CD4-positive, alpha-beta T cell (primary cell): ENCODE measurements around the gene CEP250. TPM values are rescaled to one million over a fixed set of nuclear protein-coding genes. Genes with fewer than 3 reads are reported as not detected.

ENCODE experiments used
- ATAC-seq: fragments of 200-7000 bp; cut with Tn5 transposase; one replicate; pipeline ENCODE4 v1.10.0; 2022; ENCODE audit warnings: mild to moderate bottlenecking; ENCODE audit not compliant: poor library complexity
- CTCF ChIA-PET: fragments of 350-600 bp; sonication (Branson Sonifier 250); formaldehyde crosslinking; loops from one replicate; lab custom pipeline; 2021; ENCODE audit warnings: antibody characterized with exemption, inconsistent platforms; lab: Charles Lee
- POLR2A ChIA-PET: fragments of 350-600 bp; sonication (Branson Sonifier 250); formaldehyde crosslinking; loops from one replicate; lab custom pipeline; 2021; ENCODE audit warnings: antibody characterized with exemption, inconsistent platforms; lab: Charles Lee
- DNase-seq, 14 experiments: peaks; one replicate each; pipeline ENCODE4 v3.0.0-alpha.2; 2013 to 2020; ENCODE audit warnings: mixed read lengths in 2 of 14
- H3K27ac ChIP-seq, 2 donors: one replicate each; pipeline versions ENCODE4 v1.5.1 to v1.7.0; 2013; ENCODE audit warnings: low read length in 2 of 2, low read depth in 1 of 2, mild to moderate bottlenecking in 1 of 2
- H3K27me3 ChIP-seq, 2 experiments: 1 replicate in 1 of 2; 2 replicates in 1 of 2; pipeline versions ENCODE4 v1.6.1 to v1.7.0; 2013; ENCODE audit warnings: low read length in 2 of 2, control low read depth in 1 of 2, mild to moderate bottlenecking in 1 of 2, moderate library complexity in 1 of 2; ENCODE audit not compliant: insufficient read depth in 2 of 2, control insufficient read depth in 1 of 2
- H3K36me3 ChIP-seq: one replicate; pipeline ENCODE4 v1.6.1; 2013; ENCODE audit warnings: low read length, control low read depth; ENCODE audit not compliant: insufficient read depth
- H3K4me1 ChIP-seq: one replicate; pipeline ENCODE4 v1.6.1; 2013; ENCODE audit warnings: low read length, control low read depth; ENCODE audit not compliant: insufficient read depth
- H3K4me3 ChIP-seq: one replicate; pipeline ENCODE4 v1.5.1; 2013; ENCODE audit warnings: mild to moderate bottlenecking, low read length, moderate library complexity
- H3K9me3 ChIP-seq, 2 experiments: 1 replicate in 1 of 2; 2 replicates in 1 of 2; pipeline versions ENCODE4 v1.6.1 to v1.7.0; 2013; ENCODE audit warnings: low read length in 2 of 2, mild to moderate bottlenecking in 2 of 2, control low read depth in 1 of 2, moderate library complexity in 1 of 2; ENCODE audit not compliant: control insufficient read depth in 1 of 2, insufficient read depth in 1 of 2
- H3K27ac Mint-ChIP-seq: one replicate; pipeline ENCODE4 v1.8.0; 2020; ENCODE audit warnings: mixed read lengths
- H3K27me3 Mint-ChIP-seq: one replicate; pipeline ENCODE4 v1.8.0; 2021; ENCODE audit warnings: mixed read lengths
- H3K36me3 Mint-ChIP-seq: one replicate; pipeline ENCODE4 v1.8.0; 2021; ENCODE audit warnings: low read depth, mixed read lengths
- H3K4me1 Mint-ChIP-seq: one replicate; pipeline ENCODE4 v1.8.0; 2021; ENCODE audit warnings: low read depth, mixed read lengths
- H3K4me3 Mint-ChIP-seq: one replicate; pipeline ENCODE4 v1.8.0; 2020; ENCODE audit warnings: mild to moderate bottlenecking, mixed read lengths
- H3K9me3 Mint-ChIP-seq: one replicate; pipeline ENCODE4 v1.8.0; 2020; ENCODE audit warnings: mixed read lengths
- intact Hi-C, 2 experiments: fragments of 100-400 bp; cut with DNase I in 1 of 2; cut with micrococcal nuclease in 1 of 2; formaldehyde crosslinking; loops; one replicate each; pipeline versions ENCODE4 v1.15.1 to v1.9.0; 2023 to 2025; cut with DNase I, micrococcal nuclease
- total RNA-seq, 174 experiments: library from RNA in 2 of 174; stranded (reverse) in 2 of 174; gene quantifications; one replicate each; pipeline ENCODE4 v1.2.3 and lab custom pipeline; 2021 to 2026
- TF ChIP-seq, protein P1 (sequence below): fragments of 200-600 bp; IDR thresholded peaks from one replicate; pipeline ENCODE4 v1.8.0; 2022; ENCODE audit warnings: antibody characterized with exemption, mild to moderate bottlenecking

Gene CEP250
- total RNA-seq, 2 experiments from 2014 or later = 27.6 to 33.1 TPM

DNA sequence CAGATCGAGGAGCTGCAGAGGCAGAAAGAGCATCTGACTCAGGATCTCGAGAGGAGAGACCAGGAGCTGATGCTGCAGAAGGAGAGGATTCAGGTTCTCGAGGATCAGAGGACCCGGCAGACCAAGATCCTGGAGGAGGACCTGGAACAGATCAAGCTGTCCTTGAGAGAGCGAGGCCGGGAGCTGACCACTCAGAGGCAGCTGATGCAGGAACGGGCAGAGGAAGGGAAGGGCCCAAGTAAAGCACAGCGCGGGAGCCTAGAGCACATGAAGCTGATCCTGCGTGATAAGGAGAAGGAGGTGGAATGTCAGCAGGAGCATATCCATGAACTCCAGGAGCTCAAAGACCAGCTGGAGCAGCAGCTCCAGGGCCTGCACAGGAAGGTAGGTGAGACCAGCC, 47.9 kb downstream of the CEP250 start:
- CTCF ChIA-PET = no interaction called here
- H3K4me1 Mint-ChIP-seq = peaks cover 26% of the 10 kb centered on the region
- peaks cover 94% of the 10 kb centered on the region for H3K36me3 ChIP-seq

DNA sequence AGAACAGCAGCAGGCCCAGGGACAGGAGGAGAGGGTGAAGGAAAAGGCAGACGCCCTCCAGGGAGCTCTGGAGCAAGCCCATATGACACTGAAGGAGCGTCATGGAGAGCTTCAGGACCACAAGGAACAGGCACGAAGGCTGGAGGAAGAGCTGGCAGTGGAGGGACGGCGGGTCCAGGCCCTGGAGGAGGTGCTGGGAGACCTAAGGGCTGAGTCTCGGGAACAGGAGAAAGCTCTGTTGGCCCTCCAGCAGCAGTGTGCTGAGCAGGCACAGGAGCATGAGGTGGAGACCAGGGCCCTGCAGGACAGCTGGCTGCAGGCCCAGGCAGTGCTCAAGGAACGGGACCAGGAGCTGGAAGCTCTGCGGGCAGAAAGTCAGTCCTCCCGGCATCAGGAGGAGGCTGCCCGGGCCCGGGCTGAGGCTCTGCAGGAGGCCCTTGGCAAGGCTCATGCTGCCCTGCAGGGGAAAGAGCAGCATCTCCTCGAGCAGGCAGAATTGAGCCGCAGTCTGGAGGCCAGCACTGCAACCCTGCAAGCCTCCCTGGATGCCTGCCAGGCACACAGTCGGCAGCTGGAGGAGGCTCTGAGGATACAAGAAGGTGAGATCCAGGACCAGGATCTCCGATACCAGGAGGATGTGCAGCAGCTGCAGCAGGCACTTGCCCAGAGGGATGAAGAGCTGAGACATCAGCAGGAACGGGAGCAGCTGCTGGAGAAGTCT, 48.6 kb downstream of the CEP250 start:
- CTCF ChIA-PET = no interaction called here
- Histone ChIP-seq H3K9me3 (no peaks in the 10 kb centered on the region), H3K4me1 (peaks cover 16% of the 10 kb centered on the region), H3K27ac (no peak overlapping the region), H3K27me3 (no peaks in the 10 kb centered on the region), H3K4me3 (no peak overlapping the region), H3K36me3 (peaks cover 94% of the 10 kb centered on the region)
- no peak for ATAC-seq
- POLR2A ChIA-PET = interaction anchor here (1.1 to 1.3 kb wide), 2 partner anchors 12 to 47 kb away, joined by 3 read pairs; no protein-coding TSS in a partner anchor
- Mint-ChIP-seq H3K4me1 (peaks cover 26% of the 10 kb centered on the region), H3K27ac (peak overlapping the region; percentile 56), H3K36me3 (peaks cover 98% of the 10 kb centered on the region), H3K4me3 (no peak overlapping the region), H3K27me3 (no peaks in the 10 kb centered on the region), H3K9me3 (no peaks in the 10 kb centered on the region)
- intact Hi-C loops = no loop called here
- TF ChIP-seq, protein P1, sequence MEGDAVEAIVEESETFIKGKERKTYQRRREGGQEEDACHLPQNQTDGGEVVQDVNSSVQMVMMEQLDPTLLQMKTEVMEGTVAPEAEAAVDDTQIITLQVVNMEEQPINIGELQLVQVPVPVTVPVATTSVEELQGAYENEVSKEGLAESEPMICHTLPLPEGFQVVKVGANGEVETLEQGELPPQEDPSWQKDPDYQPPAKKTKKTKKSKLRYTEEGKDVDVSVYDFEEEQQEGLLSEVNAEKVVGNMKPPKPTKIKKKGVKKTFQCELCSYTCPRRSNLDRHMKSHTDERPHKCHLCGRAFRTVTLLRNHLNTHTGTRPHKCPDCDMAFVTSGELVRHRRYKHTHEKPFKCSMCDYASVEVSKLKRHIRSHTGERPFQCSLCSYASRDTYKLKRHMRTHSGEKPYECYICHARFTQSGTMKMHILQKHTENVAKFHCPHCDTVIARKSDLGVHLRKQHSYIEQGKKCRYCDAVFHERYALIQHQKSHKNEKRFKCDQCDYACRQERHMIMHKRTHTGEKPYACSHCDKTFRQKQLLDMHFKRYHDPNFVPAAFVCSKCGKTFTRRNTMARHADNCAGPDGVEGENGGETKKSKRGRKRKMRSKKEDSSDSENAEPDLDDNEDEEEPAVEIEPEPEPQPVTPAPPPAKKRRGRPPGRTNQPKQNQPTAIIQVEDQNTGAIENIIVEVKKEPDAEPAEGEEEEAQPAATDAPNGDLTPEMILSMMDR = no peak
- DNase-seq = no peak

More for the DNA sequence above, 47.9 kb downstream of the CEP250 start:
- H3K9me3 ChIP-seq = no peaks in the 10 kb centered on the region
- Mint-ChIP-seq H3K4me3 (no peak overlapping the region), H3K9me3 (no peaks in the 10 kb centered on the region), H3K36me3 (peaks cover 94% of the 10 kb centered on the region), H3K27ac (no peak overlapping the region), H3K27me3 (no peaks in the 10 kb centered on the region)
- TF ChIP-seq, protein P1 = no peak
- H3K27me3 ChIP-seq = no peaks in the 10 kb centered on the region
- ATAC-seq = no peak
- intact Hi-C loops = no loop called here
- no peak overlapping the region for H3K4me3 ChIP-seq
- POLR2A ChIA-PET = interaction anchor here (1.1 to 1.3 kb wide), 2 partner anchors 13 to 46 kb away, joined by 3 read pairs; no protein-coding TSS in a partner anchor
- DNase-seq = no peak
- H3K4me1 ChIP-seq = peaks cover 16% of the 10 kb centered on the region
- H3K27ac ChIP-seq = no peak overlapping the region

DNA sequence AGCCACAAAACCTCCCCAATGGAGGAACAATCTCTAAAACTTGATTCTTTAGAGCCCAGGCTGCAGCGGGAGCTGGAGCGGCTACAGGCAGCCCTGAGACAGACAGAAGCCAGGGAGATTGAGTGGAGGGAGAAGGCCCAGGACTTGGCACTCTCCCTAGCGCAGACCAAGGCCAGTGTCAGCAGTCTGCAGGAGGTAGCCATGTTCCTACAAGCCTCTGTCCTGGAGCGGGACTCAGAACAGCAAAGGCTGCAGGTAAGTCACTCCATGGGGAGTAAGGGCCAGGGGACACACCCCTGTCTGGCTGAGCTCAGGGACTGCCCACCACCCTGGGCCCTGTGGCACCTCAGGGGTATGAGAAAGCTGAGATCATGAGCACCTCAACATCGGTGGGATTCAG, 49.4 kb downstream of the CEP250 start:
- Histone ChIP-seq H3K4me1 (peaks cover 16% of the 10 kb centered on the region), H3K27me3 (no peaks in the 10 kb centered on the region), H3K9me3 (no peaks in the 10 kb centered on the region), H3K36me3 (peaks cover 94% of the 10 kb centered on the region), H3K27ac (no peak overlapping the region), H3K4me3 (no peak overlapping the region)
- H3K4me3 Mint-ChIP-seq = no peak overlapping the region
- CTCF ChIA-PET = no interaction called here
- H3K4me1 Mint-ChIP-seq = peaks cover 26% of the 10 kb centered on the region
- H3K27ac Mint-ChIP-seq = peak overlapping the region; percentile 56
- TF ChIP-seq, protein P1 = no peak
- H3K9me3 Mint-ChIP-seq = no peaks in the 10 kb centered on the region
- H3K36me3 Mint-ChIP-seq = peaks cover 98% of the 10 kb centered on the region
- no peak for ATAC-seq
- no peak for DNase-seq
- intact Hi-C loops = no loop called here
- no peaks in the 10 kb centered on the region for H3K27me3 Mint-ChIP-seq
- POLR2A ChIA-PET = no interaction called here
